ENCODE results near the gene TRIO.

- TF ChIP-seq CTCF (IDR thresholded peaks at IDR 0.05; ENCODE audit: insufficient read depth, low read length, poor library complexity, severe bottlenecking) (no peak), EZH2phosphoT487 (conservative IDR thresholded peaks at IDR 0.05; ENCODE audit: low read length) (no peak)
Measured at GRCh38 chr5:14272548-14273205, 129.5 kb downstream of the TRIO start.
